ENCODE data around the gene GBA2.

The GBA2 gene

GRCh38 chr9:35738186-35738585, 10.8 kb downstream of the GBA2 start:
- no peak for DNase-seq (ENCODE audit: low read depth)

GRCh38 chr9:35737143-35737542, 11.9 kb downstream of the GBA2 start:
- no peak for DNase-seq (ENCODE audit: low read depth)

- no peak for DNase-seq (ENCODE audit: low read depth)
These were observed 12.8 kb downstream of the GBA2 start for GRCh38 chr9:35736201-35736633.

GRCh38 chr9:35734096-35734495, 14.9 kb downstream of the GBA2 start:
- DNase-seq (ENCODE audit: low read depth): no peak

GRCh38 chr9:35732800-35733541, 16.1 kb downstream of the GBA2 start:
- DNase-seq (ENCODE audit: low read depth): no peak

GRCh38 chr9:35732185-35732799, 16.7 kb downstream of the GBA2 start, which contains the start of the genes CREB3 and TLN1:
Gene CREB3, plus strand, starts transcription at chr9:35732666. Its CDS starts 107 bp downstream, at chr9:35732773.
Gene TLN1, minus strand, starts transcription at chr9:35732195. Its CDS starts 6,501 bp downstream, at chr9:35725694.
- peak; percentile 96 for DNase-seq (ENCODE audit: low read depth)

GRCh38 chr9:35731415-35732184, 17.4 kb downstream of the GBA2 start:
- no peak for DNase-seq (ENCODE audit: low read depth)

- DNase-seq (ENCODE audit: low read depth): no peak
These were observed 18.6 kb downstream of the GBA2 start for GRCh38 chr9:35730486-35730854.

GRCh38 chr9:35729700-35730485, 19.1 kb downstream of the GBA2 start:
- peak; percentile 76 for DNase-seq (ENCODE audit: low read depth)

GRCh38 chr9:35729101-35729500, 19.9 kb downstream of the GBA2 start:
- DNase-seq (ENCODE audit: low read depth): no peak

GRCh38 chr9:35728041-35728971, 20.7 kb downstream of the GBA2 start:
- peak; percentile 90 for DNase-seq (ENCODE audit: low read depth)

GRCh38 chr9:35727676-35728040, 21.4 kb downstream of the GBA2 start:
- DNase-seq (ENCODE audit: low read depth): no peak

GRCh38 chr9:35726931-35727330, 22.1 kb downstream of the GBA2 start:
- DNase-seq (ENCODE audit: low read depth): no peak

GRCh38 chr9:35725362-35725761, 23.7 kb downstream of the GBA2 start:
- no peak for DNase-seq (ENCODE audit: low read depth)

- no peak for DNase-seq (ENCODE audit: low read depth)
These were observed 25.1 kb downstream of the GBA2 start for GRCh38 chr9:35723908-35724307.

GRCh38 chr9:35723426-35723825, 25.6 kb downstream of the GBA2 start:
- no peak for DNase-seq (ENCODE audit: low read depth)

- no peak for DNase-seq (ENCODE audit: low read depth)
These were observed 29.5 kb downstream of the GBA2 start for GRCh38 chr9:35719546-35719945.

- no peak for DNase-seq (ENCODE audit: low read depth)
These were observed 30.1 kb downstream of the GBA2 start for GRCh38 chr9:35718721-35719511.

- DNase-seq (ENCODE audit: low read depth): no peak
These were observed 31.7 kb downstream of the GBA2 start for GRCh38 chr9:35717132-35717870.
